ENCODE results near the gene PSMD13.

DNA sequence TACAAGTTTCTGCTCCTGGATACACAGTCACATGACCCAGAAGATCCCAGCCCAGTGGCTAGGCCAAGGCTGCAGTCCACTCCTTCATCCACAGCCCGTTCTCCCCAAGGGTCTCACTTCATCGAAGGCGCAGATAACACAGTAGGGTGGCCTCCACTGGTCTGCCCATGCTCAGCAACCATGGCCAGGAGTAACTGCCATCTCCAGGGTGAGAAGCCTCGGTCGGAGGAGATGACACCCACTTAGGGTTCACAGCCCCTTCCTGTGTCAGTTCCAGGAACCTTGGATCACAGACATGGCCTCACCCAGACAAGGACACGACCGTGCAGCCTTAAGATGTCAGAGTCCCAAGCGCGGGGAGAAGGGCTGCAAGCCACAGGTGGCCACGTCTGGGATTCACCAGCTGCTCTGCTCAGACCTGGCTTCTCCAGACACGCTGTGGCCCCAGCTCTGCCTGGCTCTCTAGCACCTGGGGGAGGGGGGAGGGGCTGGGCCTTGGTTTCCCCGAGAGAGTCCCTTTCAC lies 32.1 kb upstream of the PSMD13 start:
- TF ChIP-seq ZFP30 (CRISPR knock-in tag; IDR thresholded peaks at IDR 0.05) (no peak), ARNTL (CRISPR knock-in tag; IDR thresholded peaks at IDR 0.05; ENCODE audit: borderline replicate concordance, low read depth) (no peak), ZNF70 (CRISPR knock-in tag; IDR thresholded peaks at IDR 0.05) (no peak), RARB (CRISPR knock-in tag; IDR thresholded peaks at IDR 0.05) (no peak), ZNF8 (CRISPR knock-in tag; IDR thresholded peaks at IDR 0.05) (no peak), PPARA (CRISPR knock-in tag; IDR thresholded peaks at IDR 0.05; ENCODE audit: borderline replicate concordance) (no peak), ZFP3 (CRISPR knock-in tag; IDR thresholded peaks at IDR 0.05) (no peak), TCF4 (CRISPR knock-in tag; IDR thresholded peaks at IDR 0.05; ENCODE audit: borderline replicate concordance) (no peak)
- TF ChIP-seq, protein P1, sequence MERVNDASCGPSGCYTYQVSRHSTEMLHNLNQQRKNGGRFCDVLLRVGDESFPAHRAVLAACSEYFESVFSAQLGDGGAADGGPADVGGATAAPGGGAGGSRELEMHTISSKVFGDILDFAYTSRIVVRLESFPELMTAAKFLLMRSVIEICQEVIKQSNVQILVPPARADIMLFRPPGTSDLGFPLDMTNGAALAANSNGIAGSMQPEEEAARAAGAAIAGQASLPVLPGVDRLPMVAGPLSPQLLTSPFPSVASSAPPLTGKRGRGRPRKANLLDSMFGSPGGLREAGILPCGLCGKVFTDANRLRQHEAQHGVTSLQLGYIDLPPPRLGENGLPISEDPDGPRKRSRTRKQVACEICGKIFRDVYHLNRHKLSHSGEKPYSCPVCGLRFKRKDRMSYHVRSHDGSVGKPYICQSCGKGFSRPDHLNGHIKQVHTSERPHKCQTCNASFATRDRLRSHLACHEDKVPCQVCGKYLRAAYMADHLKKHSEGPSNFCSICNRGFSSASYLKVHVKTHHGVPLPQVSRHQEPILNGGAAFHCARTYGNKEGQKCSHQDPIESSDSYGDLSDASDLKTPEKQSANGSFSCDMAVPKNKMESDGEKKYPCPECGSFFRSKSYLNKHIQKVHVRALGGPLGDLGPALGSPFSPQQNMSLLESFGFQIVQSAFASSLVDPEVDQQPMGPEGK (CRISPR knock-in tag; IDR thresholded peaks at IDR 0.05; ENCODE audit: borderline replicate concordance) = no peak
- TF ChIP-seq, protein P2, sequence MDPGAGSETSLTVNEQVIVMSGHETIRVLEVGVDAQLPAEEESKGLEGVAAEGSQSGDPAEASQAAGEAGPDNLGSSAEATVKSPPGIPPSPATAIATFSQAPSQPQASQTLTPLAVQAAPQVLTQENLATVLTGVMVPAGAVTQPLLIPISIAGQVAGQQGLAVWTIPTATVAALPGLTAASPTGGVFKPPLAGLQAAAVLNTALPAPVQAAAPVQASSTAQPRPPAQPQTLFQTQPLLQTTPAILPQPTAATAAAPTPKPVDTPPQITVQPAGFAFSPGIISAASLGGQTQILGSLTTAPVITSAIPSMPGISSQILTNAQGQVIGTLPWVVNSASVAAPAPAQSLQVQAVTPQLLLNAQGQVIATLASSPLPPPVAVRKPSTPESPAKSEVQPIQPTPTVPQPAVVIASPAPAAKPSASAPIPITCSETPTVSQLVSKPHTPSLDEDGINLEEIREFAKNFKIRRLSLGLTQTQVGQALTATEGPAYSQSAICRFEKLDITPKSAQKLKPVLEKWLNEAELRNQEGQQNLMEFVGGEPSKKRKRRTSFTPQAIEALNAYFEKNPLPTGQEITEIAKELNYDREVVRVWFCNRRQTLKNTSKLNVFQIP (CRISPR knock-in tag; IDR thresholded peaks at IDR 0.05; ENCODE audit: borderline replicate concordance, low read depth) = no peak

Data from SK-N-SH treated with all-trans-retinoic acid at 6 μM for 48 hours (cell line).